ENCODE data around the gene SHFL.

GRCh38 chr19:10043286-10043927 lies 42.7 kb upstream of the SHFL start:
- TF ChIP-seq CTCF (IDR thresholded peaks at IDR 0.05 in 4 of 5, conservative IDR thresholded peaks at IDR 0.05 in 1 of 5) (no peak), POLR2A (IDR thresholded peaks at IDR 0.05) (no peak)

Data from gastrocnemius medialis (tissue), 4 donors.